ENCODE results near the gene GOLGB1.
A peak's percentile ranks its signal among the peaks of the same experiment; 100 is the strongest.
"Not testable (repeated sequence)": the region's sequence is repeated elsewhere in the genome, so short reads cannot be mapped to it uniquely, and the experiment has no call there.

GOLGB1 gene

GRCh38 chr3:121794264-121794983 is 44.9 kb upstream of the GOLGB1 start:
- H3F3A ChIP-seq (ENCODE audit: insufficient read depth, low read length) = peaks cover 42% of the 10 kb centered on the region
- H3K79me2 ChIP-seq (ENCODE audit: low read length) = peaks cover 44% of the 10 kb centered on the region
- H3K9me2 ChIP-seq (replicated peaks; ENCODE audit: insufficient read depth, low read length) = no peaks in the 10 kb centered on the region
- peak overlapping the region; percentile 41; the same call in 1 of the 2 replicates for H3K9ac ChIP-seq (ENCODE audit: low read length)
- peak overlapping the region; percentile 85 for H3K27ac ChIP-seq (ENCODE audit: low read length)
- peak overlapping the region; percentile 73 for H3K4me2 ChIP-seq (ENCODE audit: low read depth, low read length)
- H3K36me3 ChIP-seq (replicated peaks; ENCODE audit: insufficient read depth, low read length) = peaks cover 6% of the 10 kb centered on the region; the same call in 1 of the 2 replicates
- TF ChIP-seq EZH2 (optimal IDR thresholded peaks at IDR 0.05; ENCODE audit: low read depth, low read length) (no peak), EZH2phosphoT487 (IDR thresholded peaks at IDR 0.05; ENCODE audit: low read length) (no peak), CTCF (IDR thresholded peaks at IDR 0.05; ENCODE audit: low read length) (no peak)
- peak overlapping the region; percentile 50 for H3K4me3 ChIP-seq (ENCODE audit: low read length)
- no peaks in the 10 kb centered on the region for H4K20me1 ChIP-seq (ENCODE audit: insufficient read depth, low read length)
- H3K27me3 ChIP-seq (replicated peaks; ENCODE audit: insufficient read depth, low read length) = no peaks in the 10 kb centered on the region
- H3K9me3 ChIP-seq (replicated peaks; ENCODE audit: insufficient read depth, low read length) = no peaks in the 10 kb centered on the region
- H2AFZ ChIP-seq (ENCODE audit: low read length) = no peak overlapping the region
- peaks cover 44% of the 10 kb centered on the region for H3K4me1 ChIP-seq (ENCODE audit: low read length)
- DNase-seq = peak; percentile 79

- DNase-seq = peak; percentile 60
- Histone ChIP-seq H2AFZ (ENCODE audit: low read length) (0 out of 2 replicates have a peak overlapping the region, but pooled peaks have one; percentile 1), H3K9me2 (replicated peaks; ENCODE audit: insufficient read depth, low read length) (no peaks in the 10 kb centered on the region), H3K27me3 (replicated peaks; ENCODE audit: insufficient read depth, low read length) (no peaks in the 10 kb centered on the region), H3K79me2 (ENCODE audit: low read length) (peaks cover 44% of the 10 kb centered on the region), H3F3A (ENCODE audit: insufficient read depth, low read length) (peaks cover 42% of the 10 kb centered on the region), H3K4me3 (ENCODE audit: low read length) (peak overlapping the region; percentile 50), H3K4me2 (ENCODE audit: low read depth, low read length) (peak overlapping the region; percentile 73), H3K27ac (ENCODE audit: low read length) (peak overlapping the region; percentile 85), H3K9ac (ENCODE audit: low read length) (peak overlapping the region; percentile 41; the same call in 1 of the 2 replicates), H3K9me3 (replicated peaks; ENCODE audit: insufficient read depth, low read length) (no peaks in the 10 kb centered on the region), H4K20me1 (ENCODE audit: insufficient read depth, low read length) (no peaks in the 10 kb centered on the region), H3K36me3 (replicated peaks; ENCODE audit: insufficient read depth, low read length) (peaks cover 10% of the 10 kb centered on the region), H3K4me1 (ENCODE audit: low read length) (peaks cover 44% of the 10 kb centered on the region)
- no peak for TF ChIP-seq EZH2 (optimal IDR thresholded peaks at IDR 0.05; ENCODE audit: low read depth, low read length)
- TF ChIP-seq CTCF (IDR thresholded peaks at IDR 0.05; ENCODE audit: low read length) = no peak
- TF ChIP-seq EZH2phosphoT487 (IDR thresholded peaks at IDR 0.05; ENCODE audit: low read length) = no peak
These were observed 43.5 kb upstream of the GOLGB1 start for GRCh38 chr3:121793078-121793477.

- no peaks in the 10 kb centered on the region for H3K27me3 ChIP-seq (replicated peaks; ENCODE audit: insufficient read depth, low read length)
- H3K4me1 ChIP-seq (ENCODE audit: low read length) = no peaks in the 10 kb centered on the region
- H3K4me2 ChIP-seq (ENCODE audit: low read depth, low read length) = no peak overlapping the region
- no peaks in the 10 kb centered on the region for H3K9me3 ChIP-seq (replicated peaks; ENCODE audit: insufficient read depth, low read length)
- no peaks in the 10 kb centered on the region for H3F3A ChIP-seq (ENCODE audit: insufficient read depth, low read length)
- H2AFZ ChIP-seq (ENCODE audit: low read length) = no peak overlapping the region
- H3K4me3 ChIP-seq (ENCODE audit: low read length) = no peak overlapping the region
- H3K9me2 ChIP-seq (replicated peaks; ENCODE audit: insufficient read depth, low read length) = no peaks in the 10 kb centered on the region
- H3K27ac ChIP-seq (ENCODE audit: low read length) = no peak overlapping the region
- no peaks in the 10 kb centered on the region for H4K20me1 ChIP-seq (ENCODE audit: insufficient read depth, low read length)
- TF ChIP-seq EZH2 (optimal IDR thresholded peaks at IDR 0.05; ENCODE audit: low read depth, low read length) = no peak
- TF ChIP-seq EZH2phosphoT487 (IDR thresholded peaks at IDR 0.05; ENCODE audit: low read length) = no peak
- no peak for TF ChIP-seq CTCF (IDR thresholded peaks at IDR 0.05; ENCODE audit: low read length)
- H3K36me3 ChIP-seq (replicated peaks; ENCODE audit: insufficient read depth, low read length) = peaks cover 24% of the 10 kb centered on the region
- H3K9ac ChIP-seq (ENCODE audit: low read length) = no peak overlapping the region
- H3K79me2 ChIP-seq (ENCODE audit: low read length) = peaks cover 25% of the 10 kb centered on the region
- no peak for DNase-seq
These were observed 36.9 kb upstream of the GOLGB1 start for GRCh38 chr3:121786485-121786884.

- H3K4me2 ChIP-seq (ENCODE audit: low read depth, low read length); H3K9me2 ChIP-seq (replicated peaks; ENCODE audit: insufficient read depth, low read length); H2AFZ ChIP-seq (ENCODE audit: low read length); H3K27ac ChIP-seq (ENCODE audit: low read length); H3K4me3 ChIP-seq (ENCODE audit: low read length); H3K4me1 ChIP-seq (ENCODE audit: low read length); DNase-seq; H3K79me2 ChIP-seq (ENCODE audit: low read length); H4K20me1 ChIP-seq (ENCODE audit: insufficient read depth, low read length); H3K9me3 ChIP-seq (replicated peaks; ENCODE audit: insufficient read depth, low read length); H3K27me3 ChIP-seq (replicated peaks; ENCODE audit: insufficient read depth, low read length); H3F3A ChIP-seq (ENCODE audit: insufficient read depth, low read length); H3K9ac ChIP-seq (ENCODE audit: low read length): not testable (repeated sequence)
- peaks cover 18% of the 10 kb centered on the region for H3K36me3 ChIP-seq (replicated peaks; ENCODE audit: insufficient read depth, low read length)
These were observed 33.2 kb upstream of the GOLGB1 start for GRCh38 chr3:121782784-121783183.

Measured in MM.1S (cell line).